Activated CD4-positive, alpha-beta T cell treated with anti-CD3 and anti-CD28 coated beads, Interleukin-2, amount 50 U/mL, for 1 hour (primary cell): ENCODE data around the gene DDB1.

Experiments used
- DNase-seq: peaks from one replicate; pipeline ENCODE4 v3.0.0-alpha.2; 2020

The DDB1 gene

GRCh38 chr11:61334434-61335354, 1.8 kb upstream of the DDB1 start:
- DNase-seq = no peak

GRCh38 chr11:61333550-61334433, 887 bp upstream of the DDB1 start:
- DNase-seq = no peak

GRCh38 chr11:61332281-61332796, 566 bp downstream of the DDB1 start:
- no peak for DNase-seq

- DNase-seq = no peak
Observed at GRCh38 chr11:61331651-61332050, 1.3 kb downstream of the DDB1 start.

GRCh38 chr11:61329871-61330270, 3.0 kb downstream of the DDB1 start:
- no peak for DNase-seq

- no peak for DNase-seq
Observed at GRCh38 chr11:61328351-61328750, 4.6 kb downstream of the DDB1 start.

GRCh38 chr11:61327669-61328071, 5.2 kb downstream of the DDB1 start:
- no peak for DNase-seq

GRCh38 chr11:61325649-61326414, 7.1 kb downstream of the DDB1 start:
- DNase-seq = no peak

- DNase-seq = no peak
Observed at GRCh38 chr11:61315260-61315659, 17.6 kb downstream of the DDB1 start.

- no peak for DNase-seq
Observed at GRCh38 chr11:61310749-61311148, 22.2 kb downstream of the DDB1 start.

GRCh38 chr11:61309739-61310138, 23.2 kb downstream of the DDB1 start:
- no peak for DNase-seq

GRCh38 chr11:61309141-61309540, 23.8 kb downstream of the DDB1 start:
- DNase-seq = no peak

- DNase-seq = no peak
Observed at GRCh38 chr11:61307354-61307753, 25.6 kb downstream of the DDB1 start.

GRCh38 chr11:61306221-61306620, 26.7 kb downstream of the DDB1 start:
- no peak for DNase-seq

GRCh38 chr11:61305417-61305816, 27.5 kb downstream of the DDB1 start:
- no peak for DNase-seq

GRCh38 chr11:61303725-61304124, 29.2 kb downstream of the DDB1 start:
- no peak for DNase-seq

- DNase-seq = no peak
Observed at GRCh38 chr11:61302550-61302949, 30.4 kb downstream of the DDB1 start.

GRCh38 chr11:61298663-61299244, 34.2 kb downstream of the DDB1 start:
- DNase-seq = no peak

- DNase-seq = no peak
Observed at GRCh38 chr11:61297746-61298145, 35.2 kb downstream of the DDB1 start.

GRCh38 chr11:61297341-61297740, 35.6 kb downstream of the DDB1 start:
- DNase-seq = no peak

- no peak for DNase-seq
Observed at GRCh38 chr11:61295596-61295926, 37.3 kb downstream of the DDB1 start.
